GM23338 (cell line): ENCODE data around the gene MUCL3. TPM values are rescaled to one million over a fixed set of nuclear protein-coding genes. Genes with fewer than 3 reads are reported as not detected.

Source experiments
- polyA plus RNA-seq: library from polyadenylated mRNA; unstranded; fragments of >200 nt; fragmentation: Nextera tagmentation; extraction: Ambion mirVana; gene quantifications from 2 replicates; pipeline ENCODE4 v1.2.1, GENCODE V29; 2016
- small RNA-seq: library from RNA; depleted of rRNA; stranded (forward); fragments of <200 nt; gene quantifications from one replicate; pipeline ENCODE3, GENCODE V24; 2014; ENCODE audit warnings: low replicate concordance
- total RNA-seq: library from RNA; depleted of rRNA; stranded (reverse); fragments of >200 nt; shearing (Covaris generic); gene quantifications from 2 replicates; pipeline ENCODE4 v1.2.3, GENCODE V29; 2014; rRNA removed

MUCL3 gene
- total and polyA plus RNA-seq, 2 experiments from 2014 or later = 0.32 TPM; not detected in 1

Small RNA genes lying within 50 kb of the gene (small RNA-seq; reads per million reads assigned to genes)
- gene RF00019 = not detected

Other genes starting within 250 kb of the MUCL3 start
- gene NRM, start 250.0 kb upstream of the MUCL3 start, total RNA-seq = 11.3 and 13.8 TPM in 2 replicates
- gene NRM, start 250.0 kb upstream of the MUCL3 start, polyA plus RNA-seq = 29.7 and 33.8 TPM in 2 replicates
- gene MDC1, start 223.7 kb upstream of the MUCL3 start, total RNA-seq = 28.9 and 32.7 TPM in 2 replicates
- gene MDC1, start 223.7 kb upstream of the MUCL3 start, polyA plus RNA-seq = 17.2 and 19.7 TPM in 2 replicates
- gene TUBB, start 220.6 kb upstream of the MUCL3 start, total RNA-seq = 1,591 and 1,704 TPM in 2 replicates
- 1,041 and 1,059 TPM in 2 replicates for gene TUBB, start 220.6 kb upstream of the MUCL3 start, polyA plus RNA-seq
- 70.4 and 94.5 TPM in 2 replicates for gene FLOT1, start 198.3 kb upstream of the MUCL3 start, total RNA-seq
- 72.2 and 75.1 TPM in 2 replicates for gene FLOT1, start 198.3 kb upstream of the MUCL3 start, polyA plus RNA-seq
- gene IER3, start 196.4 kb upstream of the MUCL3 start, total RNA-seq = 14.1 and 19.9 TPM in 2 replicates
- 21.2 and 23.3 TPM in 2 replicates for gene IER3, start 196.4 kb upstream of the MUCL3 start, polyA plus RNA-seq
- gene DDR1, start 56.5 kb upstream of the MUCL3 start, total RNA-seq = 140 and 154 TPM in 2 replicates
- gene DDR1, start 56.5 kb upstream of the MUCL3 start, polyA plus RNA-seq = 58.3 and 71.6 TPM in 2 replicates
- gene GTF2H4, start 32.8 kb upstream of the MUCL3 start, total RNA-seq = 32.6 and 46.5 TPM in 2 replicates
- 14.1 and 14.8 TPM in 2 replicates for gene GTF2H4, start 32.8 kb upstream of the MUCL3 start, polyA plus RNA-seq
- gene VARS2, start 26.7 kb upstream of the MUCL3 start, total RNA-seq = 34.0 and 36.4 TPM in 2 replicates
- gene VARS2, start 26.7 kb upstream of the MUCL3 start, polyA plus RNA-seq = 13.7 and 14.2 TPM in 2 replicates
- not detected in 2 replicates for gene SFTA2, start 8.8 kb upstream of the MUCL3 start, total RNA-seq
- not detected in 2 replicates for gene SFTA2, start 8.8 kb upstream of the MUCL3 start, polyA plus RNA-seq
- gene MUC21, start 42.7 kb downstream of the MUCL3 start, total RNA-seq = not detected in 2 replicates
- gene MUC21, start 42.7 kb downstream of the MUCL3 start, polyA plus RNA-seq = not detected in 2 replicates
- not detected in 2 replicates for gene MUC22, start 69.5 kb downstream of the MUCL3 start, total RNA-seq
- not detected in 2 replicates for gene MUC22, start 69.5 kb downstream of the MUCL3 start, polyA plus RNA-seq
- not detected in 2 replicates for gene C6orf15, start 171.6 kb downstream of the MUCL3 start, total RNA-seq
- not detected in 2 replicates for gene C6orf15, start 171.6 kb downstream of the MUCL3 start, polyA plus RNA-seq
- 0.16 TPM in 1 of 2 replicates, not detected in the other for gene PSORS1C1, start 173.8 kb downstream of the MUCL3 start, total RNA-seq
- gene PSORS1C1, start 173.8 kb downstream of the MUCL3 start, polyA plus RNA-seq = not detected in 2 replicates
- 0.07 TPM in 1 of 2 replicates, not detected in the other for gene CDSN, start 179.5 kb downstream of the MUCL3 start, total RNA-seq
- gene CDSN, start 179.5 kb downstream of the MUCL3 start, polyA plus RNA-seq = not detected in 2 replicates
- not detected in 2 replicates for gene PSORS1C2, start 198.1 kb downstream of the MUCL3 start, total RNA-seq
- 0.47 and 1.3 TPM in 2 replicates for gene PSORS1C2, start 198.1 kb downstream of the MUCL3 start, polyA plus RNA-seq
- gene CCHCR1, start 216.8 kb downstream of the MUCL3 start, total RNA-seq = 37.0 and 46.7 TPM in 2 replicates
- 19.8 and 21.3 TPM in 2 replicates for gene CCHCR1, start 216.8 kb downstream of the MUCL3 start, polyA plus RNA-seq
- gene TCF19, start 217.6 kb downstream of the MUCL3 start, total RNA-seq = 11.1 and 11.2 TPM in 2 replicates
- gene TCF19, start 217.6 kb downstream of the MUCL3 start, polyA plus RNA-seq = 7.1 and 8.3 TPM in 2 replicates
- gene POU5F1, start 229.7 kb downstream of the MUCL3 start, total RNA-seq = 3,419 and 3,629 TPM in 2 replicates
- 1,839 and 1,914 TPM in 2 replicates for gene POU5F1, start 229.7 kb downstream of the MUCL3 start, polyA plus RNA-seq